IMR-90 (cell line): Measurements from ENCODE around the gene SDHAF4. TPM values are rescaled to one million over a fixed set of nuclear protein-coding genes. Genes with fewer than 3 reads are reported as not detected.

Source experiments
- ATAC-seq: fragments of 200-7000 bp; cut with Tn5 transposase; 2 replicates; pipeline ENCODE4 v1.9.1; 2020; ENCODE audit warnings: low read depth, mild to moderate bottlenecking, moderate library complexity
- BruUV-seq: library from RNA; stranded (reverse); fragments of 400-500 nt; replicated peaks from 2 replicates; lab custom pipeline; 2021; lab: Mats Ljungman, UMichigan
- CTCF ChIA-PET: fragments of 300-600 bp; formaldehyde crosslinking; extraction: SDS; loops from one replicate; lab custom pipeline; 2021; ENCODE audit warnings: antibody characterized with exemption; lab: Yijun Ruan, JAX
- POLR2A ChIA-PET: fragments of 300-600 bp; sonication (Branson Sonifier 250); formaldehyde crosslinking; loops from one replicate; lab custom pipeline; 2022; ENCODE audit warnings: antibody characterized with exemption; ENCODE audit not compliant: unreplicated experiment; lab: Charles Lee
- DNase-seq: peaks from one replicate; pipeline ENCODE4 v3.0.0; 2013
- H2AFZ ChIP-seq: replicated peaks from 2 replicates; pipeline ENCODE3; 2013; ENCODE audit warnings: low read length, mild to moderate bottlenecking; ENCODE audit not compliant: poor library complexity
- H2AK5ac ChIP-seq: 2 replicates; pipeline ENCODE4 v1.6.1; 2013; ENCODE audit warnings: low read depth, low read length, inconsistent platforms
- H2AK9ac ChIP-seq: replicated peaks from 2 replicates; pipeline ENCODE3; 2013; ENCODE audit warnings: mild to moderate bottlenecking, low read depth, low read length, moderate library complexity; ENCODE audit not compliant: poor library complexity
- H2BK120ac ChIP-seq: 2 replicates; pipeline ENCODE4 v1.6.1; 2013; ENCODE audit warnings: low read depth, low read length, inconsistent platforms
- H2BK15ac ChIP-seq: 3 replicates; pipeline ENCODE4 v1.6.1; 2013; ENCODE audit warnings: low read depth, low read length, inconsistent platforms
- H2BK20ac ChIP-seq: 2 replicates; pipeline ENCODE4 v1.6.1; 2013; ENCODE audit warnings: low read depth, mild to moderate bottlenecking, inconsistent platforms, low read length, moderate library complexity
- H2BK5ac ChIP-seq: 2 replicates; pipeline ENCODE4 v1.6.1; 2013; ENCODE audit warnings: mild to moderate bottlenecking, low read depth, low read length, inconsistent platforms; ENCODE audit not compliant: poor library complexity, severe bottlenecking
- H3K14ac ChIP-seq: replicated peaks from 2 replicates; pipeline ENCODE4 v1.6.1; 2013; ENCODE audit warnings: low read depth, low read length, inconsistent platforms
- H3K18ac ChIP-seq: 2 replicates; pipeline ENCODE4 v1.6.1; 2013; ENCODE audit warnings: low read depth, low read length, control low read depth
- H3K23ac ChIP-seq: 2 replicates; pipeline ENCODE4 v1.6.1; 2013; ENCODE audit warnings: low read depth, low read length, inconsistent platforms
- H3K27ac ChIP-seq: 2 replicates; pipeline ENCODE4 v1.5.1; 2013; ENCODE audit warnings: mild to moderate bottlenecking, control low read depth, low read length; ENCODE audit not compliant: insufficient read depth
- H3K27me3 ChIP-seq: 2 replicates; pipeline ENCODE4 v1.6.1; 2013; ENCODE audit warnings: low read length; ENCODE audit not compliant: control insufficient read depth, insufficient read depth
- H3K36me3 ChIP-seq: 2 replicates; pipeline ENCODE4 v1.6.1; 2013; ENCODE audit warnings: low read length, mixed read lengths; ENCODE audit not compliant: control insufficient read depth, insufficient read depth
- H3K4ac ChIP-seq: 2 replicates; pipeline ENCODE4 v1.6.1; 2013; ENCODE audit warnings: low read depth, low read length, inconsistent platforms
- H3K4me1 ChIP-seq: 2 replicates; pipeline ENCODE4 v1.6.1; 2013; ENCODE audit warnings: low read length, mixed read lengths; ENCODE audit not compliant: control insufficient read depth, insufficient read depth
- H3K4me2 ChIP-seq: 2 replicates; pipeline ENCODE4 v1.6.1; 2013; ENCODE audit warnings: low read depth, mild to moderate bottlenecking, control low read depth, low read length, moderate library complexity
- H3K4me3 ChIP-seq: 2 replicates; pipeline ENCODE4 v1.5.1; 2013; ENCODE audit warnings: low read depth, mild to moderate bottlenecking, control low read depth, low read length, moderate library complexity; ENCODE audit not compliant: insufficient read depth
- H3K56ac ChIP-seq: 2 replicates; pipeline ENCODE4 v1.6.1; 2013; ENCODE audit warnings: low read length, inconsistent platforms; ENCODE audit not compliant: insufficient read depth; ENCODE audit errors: extremely low read depth
- H3K79me1 ChIP-seq, 2 experiments: 2 replicates each; pipeline ENCODE4 v1.6.1; 2013; ENCODE audit warnings: low read length in 2 of 2, inconsistent platforms in 1 of 2, low read depth in 1 of 2
- H3K9ac ChIP-seq: 2 replicates; pipeline ENCODE4 v1.6.1; 2013; ENCODE audit warnings: low read depth, low read length, control low read depth
- H3K9me1 ChIP-seq: 2 replicates; pipeline ENCODE4 v1.6.1; 2013; ENCODE audit warnings: low read length, inconsistent platforms; ENCODE audit not compliant: insufficient read depth
- H3K9me3 ChIP-seq: 2 replicates; pipeline ENCODE4 v1.6.1; 2013; ENCODE audit warnings: low read length; ENCODE audit not compliant: control insufficient read depth, insufficient read depth
- H4K20me1 ChIP-seq: 2 replicates; pipeline ENCODE4 v1.6.1; 2013; ENCODE audit warnings: low read length, inconsistent platforms; ENCODE audit not compliant: insufficient read depth
- H4K5ac ChIP-seq: 2 replicates; pipeline ENCODE4 v1.6.1; 2013; ENCODE audit warnings: mild to moderate bottlenecking, low read depth, low read length, control low read depth
- H4K8ac ChIP-seq, 2 experiments: 2 replicates each; pipeline ENCODE4 v1.6.1; 2013; ENCODE audit warnings: low read depth in 2 of 2, low read length in 2 of 2, control low read depth in 1 of 2, inconsistent platforms in 1 of 2
- H4K91ac ChIP-seq: 2 replicates; pipeline ENCODE4 v1.6.1; 2013; ENCODE audit warnings: low read depth, low read length, inconsistent platforms; ENCODE audit not compliant: insufficient read depth
- BHLHE40 ChIP-seq: fragments of 150-350 bp; IDR thresholded peaks from 2 replicates; pipeline ENCODE4 v1.6.1; 2016; ENCODE audit warnings: mild to moderate bottlenecking, low read depth, low read length
- CEBPB ChIP-seq: IDR thresholded peaks from 2 replicates; pipeline ENCODE4 v1.6.1; 2012; ENCODE audit warnings: low read depth, low read length, improper control_type of control experiment
- CHD1 ChIP-seq: IDR thresholded peaks from 2 replicates; pipeline ENCODE4 v1.6.1; 2012; ENCODE audit warnings: low read depth, low read length, improper control_type of control experiment
- MAFK ChIP-seq: IDR thresholded peaks from 2 replicates; pipeline ENCODE4 v1.6.1; 2012; ENCODE audit warnings: low read depth, low read length, improper control_type of control experiment
- MAZ ChIP-seq: IDR thresholded peaks from 2 replicates; pipeline ENCODE4 v1.6.1; 2012; ENCODE audit warnings: low read depth, mild to moderate bottlenecking, low read length, improper control_type of control experiment, moderate library complexity, borderline replicate concordance
- MXI1 ChIP-seq: IDR thresholded peaks from 2 replicates; pipeline ENCODE4 v1.6.1; 2012; ENCODE audit warnings: low read depth, mild to moderate bottlenecking, low read length, moderate library complexity, borderline replicate concordance
- NFE2L2 ChIP-seq: fragments of 150-350 bp; IDR thresholded peaks from 2 replicates; pipeline ENCODE4 v1.6.1; 2016; ENCODE audit warnings: low read depth, mild to moderate bottlenecking, low read length
- RCOR1 ChIP-seq: IDR thresholded peaks from 2 replicates; pipeline ENCODE4 v1.6.1; 2012; ENCODE audit warnings: mild to moderate bottlenecking, low read length, improper control_type of control experiment; ENCODE audit not compliant: insufficient replicate concordance
- SMC3 ChIP-seq: fragments of 150-350 bp; IDR thresholded peaks from 2 replicates; pipeline ENCODE4 v1.6.1; 2016; ENCODE audit warnings: low read depth, mild to moderate bottlenecking, antibody characterized with exemption, low read length, moderate library complexity
- WGBS, 2 experiments: methylation state at CpG; one replicate each; pipeline versions ENCODE4 v1.1.5 to v1.1.7; 2013; ENCODE audit warnings: missing lambda C conversion rate in 2 of 2; ENCODE audit not compliant: insufficient read length in 1 of 2; ENCODE audit errors: extremely low coverage in 2 of 2; 5-methylcytosine and 5-hydroxymethylcytosine counted together
- dilution Hi-C: fragments of 300-500 bp; cut with HindIII; formaldehyde crosslinking; loops from one replicate; pipeline ENCODE4 v1.14.3; 2018; ENCODE audit warnings: low sequenced_read_pairs; ENCODE audit not compliant: unreplicated experiment
- in situ Hi-C: fragments of 300-500 bp; cut with MboI; formaldehyde crosslinking; loops from 3 replicates; pipeline ENCODE4 v1.14.3; 2019; ENCODE audit warnings: low sequenced_read_pairs, inconsistent platforms, mixed read lengths
- intact Hi-C: fragments of 100-400 bp; cut with micrococcal nuclease; formaldehyde crosslinking; loops from 2 replicates; pipeline ENCODE4 v1.10.0; 2022
- polyA plus RNA-seq, 3 experiments: library from polyadenylated mRNA; depleted of rRNA; stranded (reverse); fragments of >200 nt; gene quantifications; 2 replicates each; pipeline ENCODE4 v1.2.3, GENCODE V29; 2012; ENCODE audit warnings: low replicate concordance in 1 of 3
- total RNA-seq: library from RNA; depleted of rRNA; stranded (reverse); fragments of >200 nt; gene quantifications from 2 replicates; pipeline ENCODE4 v1.2.3, GENCODE V29; 2012
- TF ChIP-seq, protein P1 (sequence below): fragments of 150-350 bp; IDR thresholded peaks from 2 replicates; pipeline ENCODE4 v1.6.1; 2017; ENCODE audit warnings: mild to moderate bottlenecking, antibody characterized with exemption, low read length, low read depth
- TF ChIP-seq, protein P2 (sequence below): conservative IDR thresholded peaks from 2 replicates; pipeline ENCODE4 v1.5.1; 2012; ENCODE audit warnings: mild to moderate bottlenecking, low read depth, low read length, improper control_type of control experiment
- TF ChIP-seq, protein P3 (sequence below): fragments of 150-350 bp; IDR thresholded peaks from 2 replicates; pipeline ENCODE4 v1.6.1; 2016; ENCODE audit warnings: low read depth, mild to moderate bottlenecking, low read length, moderate library complexity, borderline replicate concordance

SDHAF4 gene
- total and polyA plus RNA-seq, 2 of the 4 experiments (the other 2 are of a cell fraction), result 1.6 to 4.4 TPM

DNA sequence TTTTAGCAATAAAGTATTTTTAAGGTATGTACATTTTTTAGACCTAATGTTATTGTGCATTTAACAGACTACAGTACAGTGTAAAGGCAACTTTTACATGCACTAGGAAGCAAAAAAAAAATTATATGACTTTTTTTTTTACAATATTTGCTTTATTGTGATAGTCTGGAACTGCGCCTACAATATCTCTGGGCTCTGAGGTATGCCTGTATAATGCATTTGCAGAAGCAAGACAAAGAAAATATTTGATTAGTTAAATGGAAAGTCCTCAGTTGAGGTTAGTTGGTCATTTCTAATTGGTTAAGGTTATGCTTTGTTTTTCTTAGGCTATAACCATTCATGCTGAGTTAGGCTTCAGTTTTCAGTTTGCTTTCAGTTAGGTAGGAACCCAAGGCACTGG, 54.0 kb downstream of the SDHAF4 start:
- no peak overlapping the region for H4K91ac ChIP-seq
- H3K27ac ChIP-seq, result no peak overlapping the region
- no TSS peak for BruUV-seq
- no peak overlapping the region for H3K56ac ChIP-seq
- TF ChIP-seq, protein P1, sequence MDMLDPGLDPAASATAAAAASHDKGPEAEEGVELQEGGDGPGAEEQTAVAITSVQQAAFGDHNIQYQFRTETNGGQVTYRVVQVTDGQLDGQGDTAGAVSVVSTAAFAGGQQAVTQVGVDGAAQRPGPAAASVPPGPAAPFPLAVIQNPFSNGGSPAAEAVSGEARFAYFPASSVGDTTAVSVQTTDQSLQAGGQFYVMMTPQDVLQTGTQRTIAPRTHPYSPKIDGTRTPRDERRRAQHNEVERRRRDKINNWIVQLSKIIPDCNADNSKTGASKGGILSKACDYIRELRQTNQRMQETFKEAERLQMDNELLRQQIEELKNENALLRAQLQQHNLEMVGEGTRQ, result no peak
- TF ChIP-seq MAZ (no peak), MXI1 (no peak), CHD1 (no peak), RCOR1 (no peak), SMC3 (no peak), MAFK (no peak), CEBPB (no peak), NFE2L2 (no peak), BHLHE40 (no peak)
- TF ChIP-seq, protein P2, sequence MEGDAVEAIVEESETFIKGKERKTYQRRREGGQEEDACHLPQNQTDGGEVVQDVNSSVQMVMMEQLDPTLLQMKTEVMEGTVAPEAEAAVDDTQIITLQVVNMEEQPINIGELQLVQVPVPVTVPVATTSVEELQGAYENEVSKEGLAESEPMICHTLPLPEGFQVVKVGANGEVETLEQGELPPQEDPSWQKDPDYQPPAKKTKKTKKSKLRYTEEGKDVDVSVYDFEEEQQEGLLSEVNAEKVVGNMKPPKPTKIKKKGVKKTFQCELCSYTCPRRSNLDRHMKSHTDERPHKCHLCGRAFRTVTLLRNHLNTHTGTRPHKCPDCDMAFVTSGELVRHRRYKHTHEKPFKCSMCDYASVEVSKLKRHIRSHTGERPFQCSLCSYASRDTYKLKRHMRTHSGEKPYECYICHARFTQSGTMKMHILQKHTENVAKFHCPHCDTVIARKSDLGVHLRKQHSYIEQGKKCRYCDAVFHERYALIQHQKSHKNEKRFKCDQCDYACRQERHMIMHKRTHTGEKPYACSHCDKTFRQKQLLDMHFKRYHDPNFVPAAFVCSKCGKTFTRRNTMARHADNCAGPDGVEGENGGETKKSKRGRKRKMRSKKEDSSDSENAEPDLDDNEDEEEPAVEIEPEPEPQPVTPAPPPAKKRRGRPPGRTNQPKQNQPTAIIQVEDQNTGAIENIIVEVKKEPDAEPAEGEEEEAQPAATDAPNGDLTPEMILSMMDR, result no peak
- TF ChIP-seq, protein P3, sequence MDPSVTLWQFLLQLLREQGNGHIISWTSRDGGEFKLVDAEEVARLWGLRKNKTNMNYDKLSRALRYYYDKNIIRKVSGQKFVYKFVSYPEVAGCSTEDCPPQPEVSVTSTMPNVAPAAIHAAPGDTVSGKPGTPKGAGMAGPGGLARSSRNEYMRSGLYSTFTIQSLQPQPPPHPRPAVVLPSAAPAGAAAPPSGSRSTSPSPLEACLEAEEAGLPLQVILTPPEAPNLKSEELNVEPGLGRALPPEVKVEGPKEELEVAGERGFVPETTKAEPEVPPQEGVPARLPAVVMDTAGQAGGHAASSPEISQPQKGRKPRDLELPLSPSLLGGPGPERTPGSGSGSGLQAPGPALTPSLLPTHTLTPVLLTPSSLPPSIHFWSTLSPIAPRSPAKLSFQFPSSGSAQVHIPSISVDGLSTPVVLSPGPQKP, result no peak
- DNase-seq (no peak), ATAC-seq (no peak)
- no peak overlapping the region for H3K14ac ChIP-seq
- H2BK5ac ChIP-seq, result no peak overlapping the region
- no peak overlapping the region for H2BK20ac ChIP-seq
- H3K23ac ChIP-seq, result no peak overlapping the region
- H2BK120ac ChIP-seq, result no peak overlapping the region
- dilution Hi-C loops, result no loop called here
- H3K4ac ChIP-seq, result no peak overlapping the region
- ChIA-PET CTCF (no interaction called here), POLR2A (no interaction called here)
- H3K9ac ChIP-seq, result no peak overlapping the region
- no peaks in the 10 kb centered on the region for H4K20me1 ChIP-seq
- no peak overlapping the region for H3K4me2 ChIP-seq
- WGBS, 2 experiments, result no CpG with 5 or more reads among the region's 1 CpG
- in situ Hi-C loops, result no loop called here
- intact Hi-C loops, result no loop called here
- H4K8ac ChIP-seq, result no peak overlapping the region
- no peak overlapping the region for H3K4me3 ChIP-seq
- no peak overlapping the region for H2AFZ ChIP-seq
- H3K27me3 ChIP-seq, result no peaks in the 10 kb centered on the region
- H3K36me3 ChIP-seq, result no peaks in the 10 kb centered on the region
- H4K5ac ChIP-seq, result no peak overlapping the region
- no peaks in the 10 kb centered on the region for H3K4me1 ChIP-seq
- no peaks in the 10 kb centered on the region for H3K9me3 ChIP-seq
- H2AK5ac ChIP-seq, result no peak overlapping the region
- no peak overlapping the region for H2AK9ac ChIP-seq
- no peaks in the 10 kb centered on the region for H3K79me1 ChIP-seq
- no peak overlapping the region for H3K18ac ChIP-seq
- no peak overlapping the region for H2BK15ac ChIP-seq
- H3K9me1 ChIP-seq, result no peaks in the 10 kb centered on the region
